Stimulated activated CD8-positive, alpha-beta memory T cell treated with anti-CD3 and anti-CD28 coated beads, Interleukin-15, amount 100 ng/mL, for 4 hours (primary cell): ENCODE measurements around the gene DACH1.

Experiments used
- DNase-seq, 2 donors: peaks; one replicate each; pipeline ENCODE4 v3.0.0-alpha.2; 2020; ENCODE audit warnings: low read depth in 2 of 2

Gene DACH1

DNA sequence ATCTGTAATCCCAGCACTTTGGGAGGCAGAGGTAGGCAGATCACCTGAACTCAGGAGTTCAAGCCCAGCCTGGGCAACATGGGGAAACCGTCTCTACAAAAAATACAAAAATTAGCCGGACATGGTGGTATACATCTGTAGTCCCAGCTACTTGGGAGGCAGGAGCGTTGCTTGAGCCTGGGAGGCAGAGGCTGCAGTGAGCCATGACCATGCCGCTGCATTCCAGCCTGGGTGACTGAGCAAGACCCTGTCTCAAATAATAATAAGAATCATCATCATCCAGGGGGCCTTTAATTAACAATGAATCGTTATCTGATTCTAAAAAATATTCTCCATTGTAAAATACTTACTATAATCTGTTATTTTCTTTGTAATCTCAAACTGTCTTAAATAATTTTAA, 283.4 kb downstream of the DACH1 start:
- DNase-seq, result no peak

DNA sequence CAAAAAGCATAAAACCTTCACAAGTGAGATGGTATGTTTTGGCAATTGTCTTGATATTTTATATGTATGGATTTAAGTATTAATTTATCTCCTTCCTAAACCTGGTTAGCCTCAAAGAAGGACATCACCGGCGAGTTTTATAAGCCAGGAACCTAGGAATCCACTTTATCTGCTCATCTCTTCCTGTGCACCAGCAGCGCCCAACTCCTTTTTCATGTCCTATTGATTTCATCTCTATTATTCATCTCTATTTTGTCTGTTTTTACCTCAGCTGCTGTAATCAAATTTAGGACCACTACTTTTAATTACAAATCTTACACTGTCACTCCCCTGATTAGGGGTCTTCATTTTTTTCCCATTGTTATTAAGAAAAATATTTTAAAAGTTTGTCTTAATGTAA, 286.4 kb downstream of the DACH1 start:
- no peak for DNase-seq

DNA sequence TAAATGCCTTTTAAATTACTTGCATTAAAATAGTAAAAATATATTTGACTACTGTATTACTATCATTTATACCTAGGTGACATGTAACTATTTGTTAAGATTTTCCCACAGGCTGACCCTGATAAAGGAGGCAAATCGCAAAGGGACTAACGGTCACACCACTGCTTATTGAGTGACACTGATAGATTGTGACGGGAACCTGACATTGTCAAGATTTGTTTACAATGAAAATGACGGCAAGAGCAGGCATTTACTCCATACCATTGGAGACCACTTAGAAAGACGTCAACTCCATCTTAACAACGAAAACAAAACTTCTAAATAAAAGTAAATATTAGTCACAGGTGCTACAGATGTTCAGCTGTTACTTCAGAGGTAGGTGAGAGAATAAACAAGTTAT, 289.0 kb downstream of the DACH1 start:
- DNase-seq, result no peak

DNA sequence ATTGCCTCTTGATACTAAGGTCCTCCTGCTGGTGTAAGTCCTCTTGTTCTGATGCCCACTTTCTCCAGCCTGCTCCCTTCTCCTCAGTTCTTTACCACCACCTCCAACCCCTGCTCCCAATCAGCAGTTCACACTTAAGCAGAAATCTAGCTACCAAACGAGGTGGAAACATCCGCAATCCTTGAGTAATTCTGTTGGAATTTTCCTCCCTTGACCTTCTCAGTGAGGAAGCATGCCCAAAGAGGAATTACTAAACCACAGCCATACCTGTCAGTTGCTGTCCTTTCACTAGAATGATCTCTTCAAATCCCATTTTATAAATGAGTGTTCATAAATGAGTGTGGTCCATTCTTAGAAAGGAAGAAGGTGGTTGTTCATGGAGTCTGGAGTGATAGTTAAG, 289.9 kb downstream of the DACH1 start:
- DNase-seq, result no peak

DNA sequence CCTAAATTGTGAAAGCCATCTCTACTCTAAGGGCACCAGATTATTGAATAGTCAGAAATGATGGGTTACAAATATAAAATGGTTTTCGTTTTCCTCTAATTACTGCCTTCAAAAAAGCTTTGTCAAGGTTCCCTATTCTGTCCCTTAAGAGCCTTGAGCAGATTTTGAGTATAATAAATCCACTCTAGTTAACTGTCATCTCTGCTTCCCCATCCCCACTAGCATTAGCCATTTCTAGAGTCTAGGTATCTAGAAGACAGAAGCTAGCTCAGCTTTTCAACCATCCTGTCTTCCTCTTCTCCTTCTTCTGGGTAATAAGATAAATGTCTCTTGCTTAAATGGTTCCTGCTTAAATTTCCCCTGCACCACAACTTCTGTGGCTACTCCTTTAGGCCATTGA, 290.4 kb downstream of the DACH1 start:
- DNase-seq, result no peak

DNA sequence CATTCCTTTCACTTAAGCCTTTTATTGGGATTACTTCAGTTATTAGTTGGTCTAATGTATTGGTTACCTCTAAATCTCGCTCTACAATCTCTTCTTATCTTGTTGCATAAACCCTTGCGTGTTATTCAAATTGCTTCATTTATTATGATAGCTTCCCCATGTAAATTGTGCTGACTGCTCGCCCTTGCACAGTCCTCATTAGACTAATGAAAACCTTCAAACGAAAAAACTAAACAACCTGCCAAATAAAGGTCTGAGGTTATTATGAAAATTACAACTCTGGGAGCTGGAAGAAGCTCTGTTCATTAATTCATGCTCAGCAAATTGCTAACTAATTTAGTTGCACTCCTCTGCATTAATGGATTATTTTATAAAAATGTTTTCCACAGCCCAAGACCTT, 320.1 kb downstream of the DACH1 start:
- no peak for DNase-seq

DNA sequence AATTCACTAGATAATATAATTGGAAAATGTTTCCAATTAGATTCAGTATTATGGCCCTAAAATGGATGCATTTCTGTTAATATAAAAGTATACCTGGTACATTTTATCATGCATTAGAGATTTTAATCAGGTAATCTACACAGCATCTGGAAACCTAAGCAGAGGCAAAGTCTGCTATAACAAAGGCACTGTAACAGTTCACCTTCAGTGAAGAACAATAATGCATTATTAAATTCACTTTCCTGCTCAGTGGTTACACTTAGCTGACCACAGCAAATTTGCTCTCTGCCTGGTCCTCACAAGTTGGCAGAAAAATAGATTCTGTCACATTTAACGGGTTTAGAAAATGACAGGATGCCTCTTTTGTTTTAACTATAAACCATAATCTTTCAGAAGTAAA, 326.9 kb downstream of the DACH1 start:
- no peak for DNase-seq

DNA sequence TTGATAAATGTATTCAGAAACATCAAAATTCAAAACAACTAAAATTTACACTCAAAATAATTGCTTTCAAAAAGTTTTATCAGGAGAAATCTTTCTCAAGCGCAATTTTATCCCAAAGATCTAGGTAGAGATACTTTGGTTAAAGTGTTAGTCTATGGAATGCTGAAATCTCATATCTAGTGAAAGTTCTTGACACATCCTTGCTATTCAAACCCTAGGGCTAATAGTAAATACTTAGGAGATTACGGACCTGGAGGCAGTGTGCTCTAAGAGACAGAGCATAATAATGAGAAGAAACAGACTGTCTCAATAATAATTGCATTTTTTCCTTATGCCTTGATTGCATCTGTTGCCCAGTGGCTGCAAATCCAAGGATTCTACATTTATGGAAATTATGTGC, 330.8 kb downstream of the DACH1 start:
- DNase-seq, result no peak

DNA sequence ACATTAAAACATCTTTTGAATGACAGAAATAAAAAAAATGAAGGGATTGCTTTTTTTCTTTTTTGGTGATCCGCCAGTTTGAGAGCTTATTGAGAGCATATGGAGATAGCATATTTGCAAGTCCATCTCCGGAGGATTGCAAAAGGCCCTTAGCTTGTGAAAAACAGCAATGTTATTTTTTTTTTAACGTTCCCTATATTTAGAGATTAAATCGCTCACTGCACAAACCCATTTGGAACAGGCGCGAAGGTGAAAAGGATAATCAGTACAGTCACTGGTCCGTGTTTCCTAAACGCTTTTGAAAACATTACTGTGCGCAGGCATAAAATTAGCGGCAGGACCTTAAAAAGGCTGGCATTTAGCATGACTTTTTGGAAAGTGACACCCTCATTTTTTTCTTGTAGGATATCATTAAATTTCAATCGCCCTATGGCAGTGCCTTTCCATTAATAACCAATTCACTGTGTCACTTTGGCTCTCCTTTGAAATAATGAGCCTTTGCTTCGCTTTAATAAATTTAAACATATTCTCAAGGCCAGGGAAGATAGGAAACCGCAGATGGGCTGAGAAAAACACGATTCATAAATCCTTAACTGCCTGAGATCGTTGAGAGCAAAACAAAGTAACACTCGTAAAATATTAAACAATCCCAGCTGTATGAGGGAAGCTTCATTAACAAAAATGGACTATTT, 342.2 kb downstream of the DACH1 start:
- DNase-seq, result no peak

DNA sequence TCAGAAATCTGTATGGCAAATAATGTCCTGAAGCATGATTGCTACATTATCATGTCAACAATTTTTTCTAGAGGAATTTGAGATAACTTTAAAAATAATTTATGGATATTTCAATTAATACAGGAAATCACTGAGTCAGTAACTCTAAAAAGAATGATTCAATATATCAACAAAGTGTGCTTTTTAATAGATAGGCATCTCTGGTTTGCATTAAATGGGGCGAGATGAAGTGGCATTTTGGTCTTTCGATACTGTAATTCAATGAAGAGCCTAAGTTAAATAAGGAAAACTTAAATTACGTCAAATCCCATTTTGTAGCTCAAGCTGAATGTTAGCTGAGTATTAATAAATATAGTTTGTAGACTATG, 342.8 kb downstream of the DACH1 start:
- DNase-seq, result no peak

DNA sequence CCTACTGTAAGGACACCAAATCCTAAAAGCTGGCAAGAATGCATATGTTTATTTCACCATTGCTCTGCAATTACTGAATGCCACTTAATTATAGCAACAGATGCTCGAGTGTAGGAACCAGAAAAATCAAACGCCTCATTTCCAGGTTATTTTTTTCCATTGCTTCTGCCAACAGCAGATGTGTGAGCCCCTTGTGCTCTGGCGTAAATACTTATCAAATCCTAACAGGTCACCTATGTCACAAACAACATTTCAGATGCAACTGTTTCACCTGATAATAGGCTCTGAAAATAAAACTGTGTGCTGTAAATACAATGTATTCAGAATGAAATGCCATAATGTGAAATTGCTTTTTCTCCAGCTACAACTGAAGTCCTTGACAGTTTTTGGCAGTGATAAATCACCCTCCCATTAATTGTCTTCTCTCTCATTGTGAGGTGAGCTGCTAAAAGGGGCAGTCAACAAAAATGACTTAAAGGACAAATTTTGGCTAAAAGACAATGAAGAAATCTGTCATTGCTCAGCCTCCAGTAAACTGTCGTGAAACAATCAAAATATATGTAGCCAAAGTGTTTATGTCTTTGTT, 344.0 kb downstream of the DACH1 start:
- no peak for DNase-seq

DNA sequence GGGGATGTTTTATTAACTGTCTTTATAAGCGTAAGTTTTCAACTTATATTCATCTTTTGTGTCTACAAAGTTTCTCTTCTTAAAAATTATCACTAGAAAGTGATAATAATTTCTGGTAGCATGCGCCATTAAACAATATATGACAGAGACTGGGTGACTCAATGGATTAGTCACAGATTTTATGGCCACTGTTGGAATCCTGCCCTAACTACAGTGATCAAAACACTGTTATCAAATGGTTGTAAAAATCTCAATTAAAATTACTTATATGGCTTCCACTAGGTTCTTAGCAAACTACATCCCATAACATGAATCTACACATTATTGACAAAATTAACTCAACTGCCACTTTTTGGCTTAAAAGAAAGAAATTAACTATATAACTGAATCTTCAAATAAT, 350.0 kb downstream of the DACH1 start:
- DNase-seq, result no peak

DNA sequence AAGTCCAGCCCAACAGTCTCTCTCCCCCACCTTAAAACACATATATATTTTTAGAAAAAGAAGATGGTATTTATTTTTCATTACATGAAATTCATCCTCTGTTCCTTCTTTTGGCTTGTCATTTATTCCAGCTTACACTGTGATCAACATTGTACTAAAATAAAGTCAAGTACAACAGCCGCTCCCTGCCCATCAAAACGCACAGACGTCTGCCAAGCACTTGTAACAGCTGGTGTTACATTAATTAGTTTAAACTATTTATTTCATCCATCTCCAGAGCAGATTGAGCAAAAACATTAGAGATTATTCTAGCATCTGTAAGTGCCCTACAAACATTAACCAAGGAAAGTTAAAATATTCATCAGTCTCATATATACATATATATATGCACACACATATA, 350.5 kb downstream of the DACH1 start:
- no peak for DNase-seq

DNA sequence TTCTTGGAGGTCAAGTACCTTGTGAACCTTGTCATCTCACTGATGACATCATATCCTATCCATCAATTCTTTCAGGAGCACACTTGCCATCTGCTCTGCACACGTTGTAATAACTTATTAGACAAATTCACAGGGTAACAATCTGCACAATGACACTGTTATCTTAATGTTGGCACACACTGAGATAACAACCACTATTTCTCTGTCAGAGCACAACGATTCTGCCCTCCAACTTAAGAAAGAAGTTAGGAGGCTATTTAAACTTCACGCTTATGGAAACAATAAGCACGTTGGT, 351.3 kb downstream of the DACH1 start:
- DNase-seq, result no peak

DNA sequence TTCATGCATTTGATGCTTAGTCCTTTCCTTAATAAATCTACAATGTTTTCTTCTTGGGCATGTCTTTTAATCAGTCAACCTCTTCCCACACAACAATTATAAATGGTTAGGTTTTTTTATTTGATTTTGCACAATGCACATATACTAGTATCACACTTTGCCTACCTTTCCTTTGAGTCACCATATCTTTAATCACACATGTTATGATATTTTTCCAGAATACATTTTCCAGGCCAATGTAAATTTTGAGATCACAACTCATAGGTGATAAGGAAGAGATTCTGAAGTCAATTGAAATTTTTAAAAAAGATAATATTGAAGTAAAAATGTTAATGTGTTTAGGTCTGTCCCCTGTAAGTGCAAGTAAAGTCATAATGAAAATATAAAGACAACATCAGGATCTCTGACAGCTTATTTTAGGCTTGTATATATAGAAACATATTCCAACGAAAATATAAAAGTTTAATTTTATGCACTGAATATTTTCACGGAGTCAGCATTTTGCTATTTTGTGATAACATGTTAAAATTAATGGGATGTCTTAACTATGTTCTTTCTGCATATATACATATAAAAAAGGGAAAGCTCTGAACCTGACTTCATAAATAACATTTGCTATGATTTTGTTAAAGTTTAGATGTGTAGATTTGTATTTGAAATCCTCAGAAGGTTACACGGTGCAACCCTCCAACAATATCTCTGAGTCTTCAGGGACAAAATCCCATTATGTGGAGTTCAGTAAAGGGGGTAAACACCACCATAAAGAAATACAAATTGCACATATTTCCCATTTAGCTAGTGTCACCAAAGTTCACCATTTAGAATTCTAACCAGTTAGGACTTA, 351.9 kb downstream of the DACH1 start:
- DNase-seq, result no peak

DNA sequence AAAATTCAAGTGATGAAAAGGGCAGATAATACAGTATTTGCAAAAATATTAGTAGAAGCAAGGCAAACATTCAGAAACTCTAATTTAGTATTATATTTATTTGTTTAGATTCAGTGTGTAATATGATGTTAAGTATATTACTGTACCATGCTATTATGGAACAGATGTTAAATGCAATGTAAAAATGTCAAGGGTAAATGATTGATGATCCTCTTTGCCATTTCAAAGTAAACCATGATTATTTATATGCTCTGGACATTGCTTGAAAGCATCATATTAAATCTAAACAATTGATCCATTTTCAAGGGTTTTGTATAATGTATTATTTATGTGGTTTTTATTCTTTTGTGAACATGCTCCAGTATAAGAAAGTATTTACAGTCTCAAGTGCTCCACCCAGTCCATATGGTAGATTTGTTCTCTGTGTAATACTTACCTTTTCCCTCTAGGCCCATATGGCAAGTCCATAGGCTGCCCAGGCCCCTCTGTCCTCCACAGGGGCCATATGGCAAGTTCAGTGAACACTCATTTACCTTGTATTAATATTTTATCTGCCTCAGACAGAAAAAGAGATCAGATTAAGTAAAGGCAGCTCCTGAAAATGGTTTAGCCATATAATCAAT, 353.5 kb downstream of the DACH1 start:
- DNase-seq, result no peak

DNA sequence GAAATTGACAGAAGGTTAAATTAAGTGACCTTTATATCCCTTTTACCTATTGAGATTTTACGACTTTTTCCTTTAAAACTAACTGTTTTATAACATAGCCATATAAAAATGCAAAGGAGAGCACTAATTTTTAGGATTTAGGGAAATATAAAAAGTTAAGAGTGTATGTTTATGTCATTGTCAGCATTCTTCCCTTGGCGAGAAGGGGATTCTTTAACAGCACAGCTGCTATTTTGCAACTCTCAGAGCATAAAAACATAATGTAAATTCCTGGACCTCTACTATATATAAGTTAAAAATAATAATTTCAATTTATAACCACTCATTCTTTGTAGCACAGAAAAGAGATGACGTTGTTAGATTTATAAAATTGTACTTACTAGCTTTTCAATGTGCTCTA, 363.2 kb downstream of the DACH1 start:
- no peak for DNase-seq

DNA sequence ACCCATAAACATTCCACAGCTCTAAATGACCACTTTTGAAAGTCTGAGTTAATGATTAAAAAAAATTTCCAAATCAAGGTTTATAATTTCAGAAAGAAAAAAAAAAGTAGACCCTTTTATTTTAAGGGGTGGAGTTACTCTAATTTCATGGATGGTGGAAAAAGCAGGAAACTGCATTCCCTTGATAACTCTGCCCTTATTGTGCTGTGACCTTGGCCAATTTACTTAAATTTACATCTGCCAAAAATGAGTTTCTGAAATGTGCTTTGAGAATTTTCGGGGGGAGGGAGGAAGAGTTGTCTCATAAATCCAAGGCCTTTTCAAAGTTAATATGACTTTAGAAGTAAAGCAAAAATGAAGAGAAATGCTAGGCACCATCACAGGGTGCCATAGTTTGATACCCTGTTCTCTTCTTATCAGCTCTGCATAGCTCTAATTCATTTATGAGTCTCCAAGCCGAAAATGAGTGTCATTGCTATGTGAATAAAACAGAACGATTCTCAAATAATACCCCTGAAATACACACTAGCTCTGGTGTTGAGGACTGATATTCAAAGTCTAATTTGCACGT, 367.0 kb downstream of the DACH1 start:
- no peak for DNase-seq

DNA sequence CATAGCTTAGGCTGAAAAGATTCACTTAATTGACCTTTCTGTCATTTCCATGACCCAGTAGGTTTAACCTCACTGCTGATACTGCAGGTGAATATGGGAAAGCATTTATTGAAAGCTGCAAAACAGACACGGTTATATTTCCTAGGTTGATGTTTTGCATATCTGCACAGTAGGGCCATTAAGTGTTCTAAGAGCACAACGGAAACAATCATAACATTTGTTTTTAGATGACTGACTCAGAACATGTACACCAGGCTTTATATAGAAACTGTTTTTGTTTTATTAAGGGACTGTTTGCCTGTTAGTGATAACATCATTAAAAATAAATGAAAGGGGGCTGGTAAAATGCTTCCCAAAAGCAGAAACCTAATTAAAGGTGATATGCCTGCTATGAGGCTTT, 367.8 kb downstream of the DACH1 start:
- no peak for DNase-seq

DNA sequence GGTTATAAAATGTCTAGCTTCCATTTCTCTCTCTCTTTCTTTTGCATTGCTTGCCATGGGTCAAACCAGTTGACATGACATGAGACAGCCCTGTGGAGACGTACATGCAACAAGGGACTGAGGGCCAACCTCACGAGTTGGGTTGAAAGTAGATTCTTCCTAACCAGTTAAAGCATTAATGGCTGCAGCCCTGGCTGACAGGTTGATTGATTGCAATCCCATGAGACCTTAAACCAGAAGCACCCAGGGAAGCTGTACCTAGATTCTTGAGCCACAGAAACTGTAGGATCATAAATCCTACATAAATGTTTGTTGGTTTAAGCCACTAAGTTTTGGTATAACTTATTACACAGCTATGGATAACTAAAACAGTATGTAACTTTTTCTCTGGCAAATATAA, 373.8 kb downstream of the DACH1 start:
- no peak for DNase-seq

DNA sequence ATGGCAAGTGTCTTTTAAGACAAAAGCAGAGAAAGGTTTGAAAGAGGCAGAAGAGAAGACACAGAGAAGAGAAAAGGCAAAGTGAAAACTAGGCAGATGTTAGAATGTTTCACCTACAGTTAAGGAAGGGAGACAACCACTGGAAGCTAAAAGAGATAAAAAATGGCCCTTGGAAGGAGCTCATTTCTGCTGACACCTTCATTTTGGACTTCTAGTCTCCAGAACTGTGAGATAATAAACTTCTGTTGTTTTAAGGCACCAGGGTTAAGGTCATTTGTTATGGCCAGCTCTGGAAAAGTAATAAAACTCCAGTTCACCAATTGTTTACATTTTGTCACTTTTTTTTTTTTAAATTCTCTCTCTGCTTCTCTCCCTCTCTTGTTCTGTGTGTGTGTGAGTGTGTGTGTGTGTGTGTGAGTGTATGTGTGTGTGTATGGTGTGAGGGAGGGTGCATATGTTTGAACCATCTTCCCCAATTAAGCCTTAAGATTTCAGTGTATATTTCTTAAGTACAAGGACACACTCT, 374.6 kb downstream of the DACH1 start:
- no peak for DNase-seq

DNA sequence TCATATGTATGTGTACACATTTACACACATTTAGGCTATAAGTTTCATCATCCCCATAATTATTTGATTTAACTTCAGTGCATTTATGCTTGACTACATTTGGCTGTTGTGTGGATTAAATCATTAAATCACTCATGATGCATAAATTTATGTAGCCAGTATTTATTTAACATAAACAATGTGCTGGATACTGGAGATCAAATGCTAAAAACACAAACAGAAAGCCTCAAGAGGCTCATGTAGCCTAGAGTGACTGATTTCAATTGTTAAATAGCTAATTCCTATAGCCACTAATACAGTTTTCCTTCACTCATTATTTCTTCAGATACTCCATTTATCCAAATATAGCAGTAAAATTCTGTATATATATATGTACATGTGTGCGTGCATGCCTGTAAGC, 376.0 kb downstream of the DACH1 start:
- DNase-seq, result no peak
